DMS79 treated with DMSO at 0.1 percent for 48 hours (cell line): Measurements from ENCODE around the gene UCK1.
"Not testable (repeated sequence)": the region's sequence is repeated elsewhere in the genome, so short reads cannot be mapped to it uniquely, and the experiment has no call there.

Source experiments
- DNase-seq: peaks from one replicate; lab custom pipeline; 2025; lab: John Stamatoyannopoulos, UW

The UCK1 gene

DNA sequence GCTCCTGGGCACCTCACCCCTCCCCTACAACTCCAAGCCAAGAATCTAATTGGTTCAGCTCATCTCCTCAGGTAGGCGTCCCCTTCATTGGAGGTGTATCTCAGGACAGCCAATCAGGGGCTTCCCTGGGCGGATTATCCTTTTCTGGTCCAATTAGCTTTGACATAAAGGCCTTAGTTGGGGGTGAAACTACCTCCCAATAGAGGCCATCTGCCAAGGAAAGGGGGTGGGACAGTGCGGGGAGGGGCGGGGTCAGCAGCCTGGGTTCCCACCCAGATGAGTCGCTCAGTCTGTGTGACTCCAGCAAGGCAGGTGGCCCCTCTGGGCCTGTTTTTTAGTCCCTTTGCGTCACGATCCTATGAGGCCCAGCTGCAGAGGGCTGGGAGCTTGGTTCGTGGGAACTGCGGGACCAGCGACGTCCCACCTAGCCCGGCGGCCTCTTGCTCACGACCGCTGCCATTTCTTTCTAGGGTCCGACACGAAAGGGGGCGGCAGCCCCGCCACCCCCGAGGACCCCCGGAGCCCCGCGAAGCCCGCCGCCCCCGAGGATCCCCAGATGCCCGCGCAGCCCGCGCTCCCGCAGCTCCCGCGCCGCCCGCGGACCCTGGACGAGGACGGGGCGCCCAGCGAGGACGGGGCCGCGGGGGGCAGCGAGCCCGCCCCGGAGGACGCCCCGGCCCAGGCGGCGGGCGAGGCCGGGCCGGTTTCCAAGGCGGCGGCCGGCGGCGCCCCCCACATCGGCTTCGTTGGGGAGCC is 23.2 kb upstream of the UCK1 start:
- no peak for DNase-seq

DNA sequence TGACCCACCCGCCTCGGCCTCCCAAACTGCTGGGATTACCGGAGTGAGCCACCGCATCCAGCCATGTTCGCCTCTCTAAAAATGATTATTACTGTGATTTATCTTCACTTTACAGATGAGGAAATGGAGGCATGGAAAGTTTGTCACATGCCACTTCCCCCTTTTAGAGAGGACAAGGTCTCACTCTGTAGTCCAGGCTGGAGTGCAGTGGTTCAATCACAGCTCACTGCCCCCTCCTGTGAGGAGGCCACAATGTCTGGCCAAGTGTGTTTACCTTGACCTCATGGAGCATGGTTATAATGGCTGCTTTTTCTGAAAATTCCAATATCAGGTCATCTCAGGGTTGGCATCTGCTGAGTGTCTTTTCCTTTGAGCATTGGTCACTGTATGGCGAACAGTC is 21.0 kb upstream of the UCK1 start:
- DNase-seq, result no peak

- not testable (repeated sequence) for DNase-seq
Measured at GRCh38 chr9:131550465-131550864, 19.4 kb upstream of the UCK1 start.

GRCh38 chr9:131549186-131549585 is 18.1 kb upstream of the UCK1 start:
- not testable (repeated sequence) for DNase-seq

DNA sequence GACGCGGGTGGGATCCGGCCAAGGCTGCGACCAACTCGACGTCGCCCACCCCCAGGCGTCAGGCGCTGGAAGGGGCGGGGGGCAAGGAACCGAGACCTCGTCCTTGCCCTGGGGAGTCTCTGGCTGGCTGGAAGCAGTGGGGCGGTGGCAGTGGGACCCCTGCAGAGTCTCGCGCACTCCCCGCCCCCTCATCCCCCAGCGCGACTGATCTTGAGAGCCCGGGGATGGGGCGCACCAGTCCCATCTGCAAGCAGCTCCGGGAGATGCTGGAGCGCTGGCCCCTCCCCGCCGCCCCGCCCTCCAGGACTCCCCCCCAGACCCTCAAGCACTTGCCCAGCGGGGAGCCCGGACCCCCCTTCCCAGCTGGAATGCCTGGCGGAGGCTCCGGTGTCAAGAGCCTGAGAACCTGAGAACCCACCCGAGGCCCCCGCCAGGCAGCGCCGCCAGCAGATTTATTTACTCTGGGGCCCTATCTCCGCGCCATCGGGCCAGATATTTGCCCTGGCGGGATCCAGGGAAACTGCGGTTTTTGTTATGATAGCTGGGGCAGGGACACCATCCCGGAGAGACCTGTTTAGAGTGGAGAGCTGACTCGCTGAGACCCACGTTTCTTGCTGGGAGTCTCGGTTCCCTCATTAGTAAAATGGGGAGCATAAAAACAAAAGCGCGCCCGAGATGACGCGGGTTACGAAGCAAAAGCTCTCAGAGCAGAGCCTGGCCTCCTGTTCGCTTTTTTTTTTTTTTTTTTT is 15.4 kb upstream of the UCK1 start:
- DNase-seq, result peak; percentile 52

GRCh38 chr9:131545786-131546335 is 14.8 kb upstream of the UCK1 start:
- no peak for DNase-seq

- no peak for DNase-seq
Measured at GRCh38 chr9:131545003-131545785, 14.1 kb upstream of the UCK1 start, which contains the start of gene PRRT1B. Gene PRRT1B (plus strand): TSS chr9:131545523. CDS start chr9:131545616, 93 bp downstream.

- DNase-seq, result no peak
Measured at GRCh38 chr9:131543141-131543540, 12.1 kb upstream of the UCK1 start.

- DNase-seq, result no peak
Measured at GRCh38 chr9:131539223-131539923, 8.3 kb upstream of the UCK1 start.

DNA sequence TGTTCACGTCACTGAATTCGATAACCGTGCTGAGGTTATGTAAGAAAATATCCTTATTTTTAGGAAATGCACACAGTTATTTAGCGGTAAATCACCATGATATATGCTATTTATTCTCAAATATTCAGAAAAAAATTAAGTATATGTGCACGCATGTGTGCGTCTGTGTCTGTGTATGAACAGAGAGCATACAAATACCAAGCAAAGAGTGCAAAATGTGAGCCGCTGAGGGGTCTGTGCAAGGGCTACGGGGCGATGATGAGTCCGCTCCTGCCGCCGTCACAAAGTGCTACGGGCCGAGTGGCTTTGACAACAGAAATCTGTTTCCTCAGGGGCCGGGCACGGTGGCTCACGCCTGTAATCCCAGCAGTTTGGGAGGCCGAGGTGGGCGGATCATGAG is 6.9 kb upstream of the UCK1 start:
- DNase-seq, result no peak

DNA sequence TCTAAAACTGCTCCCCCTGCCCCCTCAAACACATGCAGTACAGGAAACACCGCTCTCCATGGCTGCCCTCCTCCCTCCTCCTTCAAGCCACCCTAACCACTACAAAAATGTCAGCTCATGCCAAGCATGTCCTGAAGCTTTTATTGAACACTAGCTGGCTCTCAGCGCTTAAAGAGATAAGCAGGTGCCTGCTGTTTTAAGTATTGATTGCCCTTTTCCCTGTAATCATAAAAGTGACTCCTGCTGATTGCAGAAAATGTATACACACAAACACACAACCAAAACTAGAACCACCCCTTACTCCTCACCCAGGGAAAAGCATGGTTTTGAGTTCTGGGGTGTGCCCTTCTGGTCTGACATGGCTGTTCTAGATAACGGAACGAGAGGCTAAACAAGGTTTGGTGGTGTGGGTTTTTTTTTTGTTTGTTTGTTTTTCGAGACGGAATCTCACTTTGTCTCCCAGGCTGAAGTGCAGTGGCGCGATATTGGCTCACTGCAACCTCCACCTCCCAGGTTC is 3.7 kb upstream of the UCK1 start:
- peak; percentile 71 for DNase-seq

- peak; percentile 13 for DNase-seq
Measured at GRCh38 chr9:131530546-131530919, 530 bp downstream of the UCK1 start.

DNA sequence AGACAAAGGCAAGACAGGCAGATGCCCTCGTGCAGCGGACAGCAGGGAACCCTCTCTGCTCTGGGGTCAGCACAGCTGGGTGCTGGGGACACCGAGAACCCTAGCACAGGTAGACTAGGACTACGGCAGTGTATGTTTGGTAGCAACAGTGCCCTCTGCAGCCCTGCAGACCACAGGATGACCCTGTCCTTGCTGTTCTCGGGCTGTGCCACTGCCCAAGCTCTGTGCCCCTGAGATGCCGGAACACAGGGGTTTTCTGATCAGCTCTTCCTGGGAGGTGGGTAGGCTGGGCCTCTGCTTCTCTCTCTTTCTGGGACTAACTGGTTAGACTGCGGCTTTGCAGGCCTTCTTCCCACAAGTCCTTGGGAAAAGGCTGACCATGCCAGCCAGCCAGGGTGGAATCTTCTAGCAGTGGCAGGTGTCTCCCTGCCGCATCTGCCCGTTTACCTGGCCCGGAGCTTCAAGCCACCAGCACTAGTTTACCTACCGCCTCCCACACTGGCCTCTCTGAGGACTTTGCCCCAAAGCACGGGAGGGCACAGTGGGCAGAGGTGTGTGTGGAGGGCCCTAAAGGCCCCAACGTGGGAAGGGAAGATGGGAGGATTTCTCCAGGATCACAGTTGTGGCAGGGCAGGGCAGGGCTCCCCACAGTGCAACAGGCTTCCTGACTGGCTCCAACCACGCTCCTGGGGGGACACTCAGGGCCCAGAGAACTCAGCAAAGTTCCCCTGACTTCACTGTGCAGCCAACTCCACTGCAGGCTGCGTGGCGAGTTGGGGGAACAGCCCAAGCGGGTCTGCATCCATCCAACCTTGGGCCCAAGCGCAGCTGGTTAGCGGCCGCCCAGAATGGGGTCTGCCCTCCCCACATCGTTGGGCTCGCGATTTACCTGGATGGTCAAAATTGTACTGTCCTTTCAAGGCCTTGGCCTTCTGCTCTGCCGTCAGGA is 1.2 kb downstream of the UCK1 start:
- no peak for DNase-seq

DNA sequence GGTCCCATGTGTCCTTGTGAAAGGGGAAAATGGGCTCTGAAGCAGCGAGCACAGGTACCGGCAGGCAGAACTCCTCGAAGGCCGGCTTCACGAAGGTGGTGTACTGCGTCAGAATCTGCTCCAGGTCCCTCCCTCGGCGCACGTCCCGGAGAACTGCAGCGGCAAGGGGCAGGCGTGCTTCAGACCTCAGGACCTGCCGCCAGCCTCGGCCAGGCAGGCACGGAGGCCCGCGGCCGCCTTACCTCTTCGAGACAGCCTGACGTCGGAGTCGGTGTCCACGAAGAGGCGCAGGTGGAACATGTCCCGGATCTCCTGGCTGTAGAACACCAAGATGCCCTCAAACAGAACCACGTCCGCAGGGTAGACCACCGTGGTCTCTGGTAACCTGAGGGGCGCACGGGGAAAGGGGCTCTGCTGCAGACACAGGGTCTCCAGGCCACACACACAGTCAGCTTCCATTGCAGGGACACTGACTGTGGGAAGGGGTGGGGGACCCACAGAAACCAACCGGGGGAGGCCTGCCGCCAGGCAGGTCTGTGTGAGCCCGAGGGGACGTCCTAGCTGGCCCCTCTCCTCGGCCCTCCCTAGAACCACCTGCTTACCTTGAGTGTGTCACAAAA is 2.1 kb downstream of the UCK1 start:
- no peak for DNase-seq

DNA sequence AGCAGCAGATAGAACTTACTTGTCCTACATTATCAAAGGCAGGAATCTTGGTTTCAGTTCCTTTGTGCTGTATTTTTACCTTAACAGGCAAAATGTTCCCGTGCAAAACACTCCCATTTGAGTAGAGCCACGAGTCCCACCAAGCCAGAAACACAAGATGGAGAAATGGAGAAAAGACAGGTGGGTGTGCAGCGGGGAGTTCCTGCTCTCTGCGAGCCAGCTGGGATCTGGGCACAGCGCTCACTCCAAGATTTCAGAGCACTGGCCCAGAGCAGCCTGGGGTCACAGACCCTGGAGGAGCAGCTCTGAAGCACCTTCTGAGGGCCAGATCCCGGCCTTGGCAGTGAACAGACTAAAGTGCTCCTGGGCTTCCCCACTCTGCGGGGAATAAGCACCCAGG is 2.9 kb downstream of the UCK1 start:
- no peak for DNase-seq

DNA sequence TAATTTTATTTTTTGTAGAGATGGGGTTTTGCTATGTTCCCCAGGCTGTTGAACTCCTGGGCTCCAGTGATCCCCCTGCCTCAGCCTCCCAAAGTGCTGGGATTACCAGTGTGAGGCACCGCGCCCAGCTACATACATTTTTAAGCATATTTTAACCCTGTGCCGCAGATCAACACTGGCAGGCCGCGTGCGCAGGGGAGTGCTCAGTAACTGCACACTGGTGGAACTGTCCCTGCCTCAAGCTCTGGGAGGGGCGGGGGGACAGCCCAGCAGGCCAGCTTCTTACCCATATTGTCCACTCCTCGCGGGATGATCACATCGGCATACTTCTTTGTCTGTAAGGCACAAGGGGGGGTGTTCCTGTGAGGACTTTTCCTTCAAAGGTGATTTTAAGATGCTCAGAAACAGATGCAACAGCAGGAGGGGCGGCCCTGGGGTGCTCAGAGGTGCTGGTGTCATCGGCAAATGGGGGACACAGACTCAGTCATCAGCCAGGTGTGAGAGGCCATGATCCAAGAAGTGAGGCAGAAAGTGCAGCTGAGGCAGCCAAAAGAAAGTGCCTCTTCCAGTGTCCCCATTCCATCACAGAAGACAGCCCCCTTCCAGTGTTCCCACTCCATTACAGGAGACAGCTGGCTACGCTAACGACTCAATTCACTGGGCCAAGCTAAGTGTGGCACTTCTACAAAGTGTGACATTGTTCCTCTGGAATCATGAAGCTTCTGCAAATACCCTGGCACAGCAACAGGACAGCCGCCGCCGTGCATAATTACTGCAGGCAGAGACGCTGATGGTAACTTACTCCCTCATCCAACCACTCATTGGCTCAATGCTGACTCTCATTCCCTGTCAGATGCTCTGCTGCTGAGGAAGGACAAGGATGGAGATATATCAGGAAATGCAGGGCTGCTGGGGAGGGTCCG is 5.2 kb downstream of the UCK1 start:
- no peak for DNase-seq

- no peak for DNase-seq
Measured at GRCh38 chr9:131524665-131525315, 6.3 kb downstream of the UCK1 start.
